Bone marrow (tissue), 2 donors: ENCODE measurements around the gene CACNG3.
"Not testable (repeated sequence)": the region's sequence is repeated elsewhere in the genome, so short reads cannot be mapped to it uniquely, and the experiment has no call there.

ENCODE experiments used
- DNase-seq, 2 donors: peaks; one replicate each; lab custom pipeline; 2025; lab: John Stamatoyannopoulos, UW

The CACNG3 gene

DNA sequence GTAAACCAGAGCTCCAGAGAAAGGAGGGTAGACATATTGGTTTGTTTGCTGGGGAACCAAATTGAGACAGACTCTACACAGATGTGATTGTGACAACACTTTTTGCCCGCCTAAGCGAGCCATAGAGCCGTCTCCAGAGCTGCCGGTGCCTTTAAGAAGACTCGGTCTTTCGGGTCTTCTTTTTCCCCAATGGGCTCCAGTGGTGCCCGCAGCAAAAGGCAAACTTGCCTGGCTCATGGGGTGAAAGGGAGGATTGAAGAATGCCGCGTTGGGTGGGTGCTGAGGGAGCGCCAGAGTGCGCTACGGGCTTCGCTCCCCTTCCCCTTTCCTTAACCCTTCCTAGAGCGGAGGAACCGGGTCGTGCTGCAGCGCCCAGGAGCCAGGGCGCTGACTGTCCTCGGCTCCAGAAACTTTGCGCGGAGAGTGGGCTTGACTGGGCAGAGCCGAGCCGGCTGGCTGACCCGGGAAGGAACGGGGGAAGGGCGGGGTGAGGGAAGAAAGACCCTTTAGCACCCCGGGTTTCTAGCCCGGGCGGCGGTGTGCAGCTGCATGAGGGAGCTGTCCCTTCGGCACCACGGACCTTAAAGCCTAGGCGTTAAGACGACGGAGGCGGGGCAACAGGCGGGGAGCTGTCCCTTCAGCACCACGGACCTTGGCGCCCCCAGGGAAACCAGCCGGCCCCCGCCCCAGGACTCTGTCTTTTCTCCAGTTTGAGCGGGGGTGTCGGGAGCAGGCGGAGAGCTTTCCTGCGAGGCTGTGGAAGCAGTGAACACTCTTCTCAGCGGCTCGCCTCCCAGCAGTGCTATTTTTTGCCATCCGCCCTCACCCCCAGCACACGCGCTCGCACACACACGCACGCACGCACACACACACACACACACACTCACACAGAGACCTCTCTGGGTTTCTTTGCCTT is at the start of gene CACNG3:
Gene CACNG3 (plus strand): TSS at position 880 of the 916 bp plus-strand sequence. CDS start 420 bp downstream, outside the sequence.
- DNase-seq, result no peak

DNA sequence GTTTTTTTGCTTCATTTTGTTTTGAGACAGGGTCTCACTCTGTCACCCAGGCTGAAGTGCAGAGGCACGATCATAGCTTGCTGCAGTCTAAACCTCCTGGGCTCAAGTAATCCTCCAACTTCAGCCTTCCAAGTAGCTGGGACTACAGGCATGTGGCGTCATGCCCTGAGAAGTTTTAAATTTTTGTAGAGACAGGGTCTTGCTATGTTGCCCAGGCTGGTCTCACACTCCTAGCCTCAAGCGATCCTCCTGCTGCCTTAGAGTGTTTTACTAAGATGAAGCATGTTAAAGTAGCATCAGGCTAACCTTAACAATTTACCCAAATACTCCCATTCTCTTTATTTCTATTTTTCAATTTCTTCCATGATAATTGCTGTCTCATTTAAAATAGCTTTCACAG is 49.2 kb upstream of the CACNG3 start:
- DNase-seq, result no peak

DNA sequence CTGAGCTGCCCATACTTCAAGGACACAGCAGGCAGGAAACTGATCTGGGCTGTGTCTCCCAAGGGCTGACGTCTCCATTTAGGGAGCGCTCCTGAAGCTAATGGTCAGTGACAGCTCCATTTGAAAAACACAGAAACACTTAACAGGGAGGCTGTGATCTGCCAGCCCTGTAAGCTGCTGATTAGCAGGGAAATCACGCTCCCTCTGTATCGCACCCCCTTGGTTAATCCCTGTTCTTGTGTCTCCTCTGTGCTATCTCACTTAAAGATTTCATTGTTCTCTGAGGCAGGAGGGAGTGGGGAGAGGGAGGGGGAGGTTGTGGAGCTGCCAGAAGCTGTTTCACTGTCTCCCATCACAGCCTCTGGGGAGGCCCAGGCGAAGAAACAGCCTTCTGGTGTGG is 47.4 kb upstream of the CACNG3 start:
- no peak for DNase-seq

- DNase-seq, result no peak
These were observed 41.1 kb upstream of the CACNG3 start for GRCh38 chr16:24214992-24215391.

GRCh38 chr16:24216961-24217360 is 39.2 kb upstream of the CACNG3 start:
- no peak for DNase-seq

- no peak for DNase-seq
These were observed 38.7 kb upstream of the CACNG3 start for GRCh38 chr16:24217461-24217860.

GRCh38 chr16:24218299-24218698 is 37.8 kb upstream of the CACNG3 start:
- no peak for DNase-seq

GRCh38 chr16:24221219-24221618 is 34.9 kb upstream of the CACNG3 start:
- DNase-seq, result no peak

- no peak for DNase-seq
These were observed 27.6 kb upstream of the CACNG3 start for GRCh38 chr16:24228514-24228913.

DNA sequence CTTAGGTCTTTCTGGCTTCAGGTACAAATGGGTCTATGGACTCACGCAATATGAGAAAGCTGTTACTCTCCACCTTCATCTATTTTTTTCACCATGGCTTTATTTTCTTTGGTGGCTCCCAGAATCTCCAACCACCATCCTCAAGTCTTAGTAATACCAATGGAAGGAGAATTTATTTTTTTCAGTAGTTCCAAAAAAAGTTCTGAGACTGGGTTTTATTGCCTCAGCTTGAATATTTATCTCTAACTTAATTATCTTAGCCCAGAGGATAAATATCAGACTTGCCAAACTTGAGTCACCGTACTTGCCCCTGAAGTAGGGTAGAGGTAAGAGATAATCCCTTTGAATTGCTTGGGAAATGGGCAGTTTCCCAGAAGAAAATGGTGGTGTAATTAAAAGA is 23.2 kb upstream of the CACNG3 start:
- no peak for DNase-seq

- no peak for DNase-seq
These were observed 21.4 kb upstream of the CACNG3 start for GRCh38 chr16:24234737-24235136.

- no peak for DNase-seq
These were observed 20.3 kb upstream of the CACNG3 start for GRCh38 chr16:24235806-24236205.

- not testable (repeated sequence) for DNase-seq
These were observed 17.3 kb upstream of the CACNG3 start for GRCh38 chr16:24238846-24239245.

- no peak for DNase-seq
These were observed 9.1 kb upstream of the CACNG3 start for GRCh38 chr16:24246911-24247607.

- DNase-seq, result peak in 1 of 2 donors; percentile 30
These were observed 2.9 kb upstream of the CACNG3 start for GRCh38 chr16:24253192-24253591.

GRCh38 chr16:24257958-24258357 is 1.8 kb downstream of the CACNG3 start:
- no peak for DNase-seq

GRCh38 chr16:24258791-24259190 is 2.7 kb downstream of the CACNG3 start:
- no peak for DNase-seq

GRCh38 chr16:24262816-24263215 is 6.7 kb downstream of the CACNG3 start:
- DNase-seq, result no peak

GRCh38 chr16:24270721-24271442 is 14.7 kb downstream of the CACNG3 start:
- DNase-seq, result no peak

DNA sequence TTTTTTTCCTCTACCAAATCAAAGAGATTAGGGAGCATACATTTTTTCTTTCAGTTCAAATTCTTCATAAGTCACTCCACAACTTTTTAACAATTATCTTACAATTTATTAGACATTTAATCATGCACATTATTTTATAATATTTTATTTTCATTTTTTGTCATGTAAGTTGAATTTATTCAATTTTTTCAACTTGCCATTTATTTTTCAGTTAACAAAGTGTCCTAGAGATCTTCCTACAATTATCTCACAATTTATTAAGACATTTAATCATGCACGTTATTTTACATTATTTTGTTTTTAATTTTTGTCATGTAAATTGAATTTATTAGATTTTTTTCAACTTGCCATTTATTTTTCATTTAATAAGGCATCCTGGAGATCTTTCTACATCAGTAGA is 16.2 kb downstream of the CACNG3 start:
- no peak for DNase-seq

DNA sequence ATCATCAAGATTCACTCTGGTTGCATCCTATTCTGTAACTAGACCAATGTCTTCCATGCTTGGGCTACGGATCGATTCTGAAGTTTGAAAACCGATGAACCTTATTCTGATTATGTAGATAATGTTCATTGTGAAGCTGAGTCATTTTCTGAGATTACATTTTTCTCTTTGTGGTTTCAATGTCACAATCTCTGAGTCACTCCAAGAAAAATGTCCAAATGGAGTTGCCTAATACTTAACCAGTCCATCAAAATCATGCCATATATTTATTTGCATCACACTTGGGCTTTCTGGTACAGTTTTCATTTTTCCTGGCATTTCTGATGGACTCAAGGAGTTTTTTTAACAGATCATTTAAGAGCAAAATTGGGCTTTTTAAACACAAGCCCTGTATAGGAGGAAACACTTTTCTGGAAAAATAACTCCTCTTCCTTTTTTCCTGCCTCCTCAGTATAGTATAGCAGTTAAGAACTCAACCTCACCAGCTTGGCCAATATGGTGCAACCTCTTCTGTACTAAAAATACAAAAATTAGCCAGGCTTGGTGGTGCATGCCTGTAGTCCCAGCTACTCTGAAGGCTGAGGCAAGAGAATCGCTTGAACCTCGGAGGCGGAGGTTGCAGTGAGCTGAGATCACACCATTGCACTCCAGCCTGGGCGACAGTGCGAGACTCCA is 17.5 kb downstream of the CACNG3 start:
- no peak for DNase-seq

DNA sequence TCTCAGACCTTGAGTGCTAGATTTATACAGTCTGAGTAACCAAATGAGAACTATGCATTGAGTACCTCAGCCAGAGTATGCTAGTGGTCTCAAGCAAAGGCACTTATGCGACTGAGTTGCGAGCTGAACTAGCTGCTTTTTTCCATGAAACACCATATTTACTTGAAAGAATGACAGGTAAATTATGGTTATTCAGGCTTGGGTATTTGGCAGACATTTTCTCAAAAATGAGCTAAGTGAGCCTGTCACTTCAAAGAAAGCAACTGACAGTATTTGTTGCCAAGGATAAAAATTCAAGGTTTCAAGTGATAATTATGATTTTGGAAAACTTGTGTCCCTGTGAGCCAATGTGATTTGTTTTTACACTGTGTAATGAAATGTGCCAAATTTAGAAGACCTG is 19.3 kb downstream of the CACNG3 start:
- DNase-seq, result no peak
